B cell (primary cell): ENCODE results near the gene LAMC2. TPM values are rescaled to one million over a fixed set of nuclear protein-coding genes. Genes with fewer than 3 reads are reported as not detected.

ENCODE experiments used
- ATAC-seq: fragments of 200-7000 bp; cut with Tn5 transposase; one replicate; pipeline ENCODE4 v1.10.0; 2021; ENCODE audit warnings: low read depth, mild to moderate bottlenecking, moderate number of reproducible peaks, moderate library complexity
- CTCF ChIA-PET: fragments of 350-600 bp; sonication (Branson Sonifier 250); formaldehyde crosslinking; loops from one replicate; lab custom pipeline; 2021; ENCODE audit warnings: antibody characterized with exemption, inconsistent platforms; lab: Charles Lee
- POLR2A ChIA-PET: fragments of 350-600 bp; sonication (Branson Sonifier 250); formaldehyde crosslinking; loops from one replicate; lab custom pipeline; 2021; ENCODE audit warnings: antibody characterized with exemption; lab: Charles Lee
- DNase-seq: peaks from one replicate; pipeline ENCODE4 v3.0.0; 2013
- H2AFZ ChIP-seq: 2 replicates; pipeline ENCODE4 v1.6.1; 2012; ENCODE audit warnings: mild to moderate bottlenecking, low read depth, low read length; ENCODE audit not compliant: insufficient read depth, poor library complexity, severe bottlenecking
- H3K27ac ChIP-seq, 2 donors: 1 replicate in 1 of 2; 2 replicates in 1 of 2; pipeline ENCODE4 v1.5.1; 2012 to 2013; ENCODE audit warnings: low read length in 2 of 2, mild to moderate bottlenecking in 2 of 2, moderate library complexity in 1 of 2
- H3K27me3 ChIP-seq, 4 experiments: fragments of 200-600 bp in 1 of 4; sonication (generic) in 1 of 4; replicated peaks in 1 of 4; 1 replicate in 2 of 4; 2 replicates in 2 of 4; pipeline versions ENCODE4 v1.6.1 to v1.7.0; 2013 to 2016; ENCODE audit warnings: low read length in 3 of 4, mild to moderate bottlenecking in 2 of 4, mixed read lengths in 1 of 4, moderate library complexity in 1 of 4; ENCODE audit not compliant: insufficient read depth in 4 of 4, control insufficient read depth in 3 of 4; ENCODE audit errors: control extremely low read depth in 1 of 4
- H3K36me3 ChIP-seq, 2 experiments: replicated peaks in 1 of 2; 1 replicate in 1 of 2; 2 replicates in 1 of 2; pipeline versions ENCODE4 v1.6.1 to v1.7.1; 2013; ENCODE audit warnings: low read length in 1 of 2; ENCODE audit not compliant: insufficient read depth in 2 of 2, control insufficient read depth in 1 of 2; ENCODE audit errors: control extremely low read depth in 1 of 2, extremely low read depth in 1 of 2
- H3K4me1 ChIP-seq, 2 donors: fragments of 200-600 bp in 1 of 2; sonication (generic) in 1 of 2; 1 replicate in 1 of 2; 2 replicates in 1 of 2; pipeline versions ENCODE4 v1.5.1 to v1.6.1; 2013 to 2017; ENCODE audit warnings: low read length in 2 of 2; ENCODE audit not compliant: control insufficient read depth in 2 of 2, insufficient read depth in 2 of 2
- H3K4me2 ChIP-seq: replicated peaks from 2 replicates; pipeline ENCODE3; 2012; ENCODE audit warnings: mild to moderate bottlenecking, low read depth, low read length; ENCODE audit not compliant: poor library complexity, severe bottlenecking
- H3K4me3 ChIP-seq, 5 experiments: fragments of 200-600 bp in 1 of 5; sonication (generic) in 1 of 5; 1 replicate in 3 of 5; 2 replicates in 2 of 5; pipeline versions ENCODE4 v1.5.1 to v1.7.0; 2011 to 2016; ENCODE audit warnings: low read length in 4 of 5, mild to moderate bottlenecking in 4 of 5, low read depth in 2 of 5, control low read depth in 1 of 5, moderate library complexity in 1 of 5; ENCODE audit not compliant: insufficient read depth in 1 of 5; ENCODE audit errors: control extremely low read depth in 1 of 5, extremely low read depth in 1 of 5
- H3K79me2 ChIP-seq: fragments of 200-600 bp; sonication (generic); one replicate; pipeline ENCODE4 v1.6.0; 2016; ENCODE audit warnings: low read length; ENCODE audit not compliant: control insufficient read depth, insufficient read depth
- H3K9ac ChIP-seq: fragments of 200-600 bp; sonication (generic); 2 replicates; pipeline ENCODE4 v1.6.1; 2017; ENCODE audit warnings: mild to moderate bottlenecking, low read length, moderate library complexity
- H3K9me3 ChIP-seq, 3 donors: one replicate each; pipeline versions ENCODE4 v1.6.1 to v1.7.1; 2013; ENCODE audit warnings: low read length in 2 of 3; ENCODE audit not compliant: control insufficient read depth in 2 of 3, insufficient read depth in 1 of 3; ENCODE audit errors: control extremely low read depth in 1 of 3
- H4K20me1 ChIP-seq: 2 replicates; pipeline ENCODE4 v1.6.0; 2012; ENCODE audit warnings: mild to moderate bottlenecking, low read length; ENCODE audit not compliant: insufficient read depth, control insufficient read depth, poor library complexity, severe bottlenecking
- H3K27ac Mint-ChIP-seq: one replicate; pipeline ENCODE4 v1.8.0; 2021; ENCODE audit warnings: mixed read lengths
- H3K27me3 Mint-ChIP-seq: one replicate; pipeline ENCODE4 v1.8.0; 2021; ENCODE audit warnings: mixed read lengths
- H3K4me1 Mint-ChIP-seq: one replicate; pipeline ENCODE4 v1.8.0; 2021; ENCODE audit warnings: mixed read lengths
- H3K4me3 Mint-ChIP-seq: one replicate; pipeline ENCODE4 v1.8.0; 2021; ENCODE audit warnings: mixed read lengths
- H3K9me3 Mint-ChIP-seq: one replicate; pipeline ENCODE4 v1.8.0; 2022; ENCODE audit warnings: mixed read lengths; ENCODE audit not compliant: insufficient read depth
- CTCF ChIP-seq: fragments of 200-600 bp; IDR thresholded peaks from one replicate; pipeline ENCODE4 v1.8.0; 2022; ENCODE audit warnings: antibody characterized with exemption, mild to moderate bottlenecking
- EZH2 ChIP-seq: IDR thresholded peaks from 2 replicates; pipeline ENCODE4 v1.6.1; 2012; ENCODE audit warnings: borderline replicate concordance, low read depth, mild to moderate bottlenecking, moderate library complexity, low read length; ENCODE audit not compliant: insufficient read depth, poor library complexity, severe bottlenecking
- WGBS: methylation state at CpG from one replicate; pipeline ENCODE4 v1.1.5; 2013; ENCODE audit warnings: missing lambda C conversion rate; ENCODE audit not compliant: insufficient coverage; 5-methylcytosine and 5-hydroxymethylcytosine counted together
- intact Hi-C: fragments of 100-400 bp; cut with micrococcal nuclease; formaldehyde crosslinking; loops from one replicate; pipeline ENCODE4 v1.10.0; 2022
- polyA plus RNA-seq: library from polyadenylated mRNA; depleted of rRNA; stranded (reverse); fragments of >200 nt; gene quantifications from 2 replicates; pipeline ENCODE4 v1.2.3, GENCODE V29; 2012
- total RNA-seq, 2 donors: library from RNA; stranded (reverse); fragments of 120-200 nt in 1 of 2; gene quantifications; 1 replicate in 1 of 2; 2 replicates in 1 of 2; pipeline versions ENCODE4 v1.2.3 to v1.2.4, GENCODE V29; 2013 to 2022

The LAMC2 gene
- total and polyA plus RNA-seq, 2 donors (not counting 1 experiment from before 2014, with no cell fraction given), result not detected

- no peaks in the 10 kb centered on the region for H3K79me2 ChIP-seq
- H3K4me1 Mint-ChIP-seq, result no peaks in the 10 kb centered on the region
- H2AFZ ChIP-seq, result no peak overlapping the region
- POLR2A ChIA-PET, result no interaction called here
- 98% methylated on average over 6 of the region's 9 CpGs for WGBS
- no peak overlapping the region for H3K27ac ChIP-seq
- H3K27me3 ChIP-seq, result peaks cover 0 to 4% (median 0%) of the 10 kb centered on the region in 4 experiments
- ATAC-seq (no peak), DNase-seq (no peak)
- intact Hi-C loops, result no loop called here
- no peaks in the 10 kb centered on the region for H3K9me3 Mint-ChIP-seq
- peaks cover 9% of the 10 kb centered on the region for H3K27me3 Mint-ChIP-seq
- H3K27ac Mint-ChIP-seq, result no peak overlapping the region
- no peaks in the 10 kb centered on the region for H3K36me3 ChIP-seq
- CTCF ChIA-PET, result interaction anchor here (1.0 to 3.3 kb wide), 3 partner anchors 8 to 314 kb away, joined by 3 to 14 read pairs (median 11); no protein-coding TSS in a partner anchor
- no peak overlapping the region for H3K4me2 ChIP-seq
- no peak for TF ChIP-seq CTCF
- TF ChIP-seq EZH2, result no peak
- H3K9ac ChIP-seq, result no peak overlapping the region
- no peak overlapping the region for H3K4me3 ChIP-seq
- no peak overlapping the region for H3K4me3 Mint-ChIP-seq
- H3K4me1 ChIP-seq, result no peaks in the 10 kb centered on the region
- no peaks in the 10 kb centered on the region for H4K20me1 ChIP-seq
- H3K9me3 ChIP-seq, result no peaks in the 10 kb centered on the region
Observed at GRCh38 chr1:183276386-183277080, 90.5 kb downstream of the LAMC2 start.
